PFSK-1 (cell line): ENCODE data around the gene ZFP69. TPM values are rescaled to one million over a fixed set of nuclear protein-coding genes. Genes with fewer than 3 reads are reported as not detected.

ENCODE experiments used
- FOXP2 ChIP-seq: optimal IDR thresholded peaks from 2 replicates; pipeline ENCODE3; 2011; ENCODE audit warnings: borderline replicate concordance, control low read depth, inconsistent platforms; ENCODE audit not compliant: insufficient read depth; ENCODE audit errors: extremely low read length, extremely low read depth
- POLR2AphosphoS5 ChIP-seq: IDR thresholded peaks from 2 replicates; pipeline ENCODE4 v1.6.1; 2012; ENCODE audit warnings: low read depth, mild to moderate bottlenecking, control low read depth, low read length, moderate library complexity
- SIN3A ChIP-seq: IDR thresholded peaks from 2 replicates; pipeline ENCODE4 v1.6.1; 2012; ENCODE audit warnings: mild to moderate bottlenecking, low read length, moderate library complexity, borderline replicate concordance; ENCODE audit not compliant: insufficient read depth
- TAF1 ChIP-seq: IDR thresholded peaks from 2 replicates; pipeline ENCODE4 v1.6.1; 2012; ENCODE audit warnings: low read length, control low read depth, borderline replicate concordance; ENCODE audit not compliant: insufficient read depth
- polyA plus RNA-seq: library from polyadenylated mRNA; unstranded; fragments of >200 nt; gene quantifications from one replicate; pipeline ENCODE4 v1.2.1, GENCODE V29; 2012; ENCODE audit warnings: low read depth, missing spikeins; ENCODE audit not compliant: insufficient read length
- TF ChIP-seq, protein P1 (sequence below), 2 experiments: IDR thresholded peaks; 2 replicates each; pipeline versions ENCODE4 v1.6.1 to v1.8.0; 2011 to 2012; ENCODE audit warnings: low read depth in 2 of 2, low read length in 2 of 2, control low read depth in 1 of 2, inconsistent platforms in 1 of 2, mild to moderate bottlenecking in 1 of 2, moderate library complexity in 1 of 2; ENCODE audit not compliant: insufficient read depth in 1 of 2

Gene ZFP69
- polyA plus RNA-seq, result 0.95 TPM

DNA sequence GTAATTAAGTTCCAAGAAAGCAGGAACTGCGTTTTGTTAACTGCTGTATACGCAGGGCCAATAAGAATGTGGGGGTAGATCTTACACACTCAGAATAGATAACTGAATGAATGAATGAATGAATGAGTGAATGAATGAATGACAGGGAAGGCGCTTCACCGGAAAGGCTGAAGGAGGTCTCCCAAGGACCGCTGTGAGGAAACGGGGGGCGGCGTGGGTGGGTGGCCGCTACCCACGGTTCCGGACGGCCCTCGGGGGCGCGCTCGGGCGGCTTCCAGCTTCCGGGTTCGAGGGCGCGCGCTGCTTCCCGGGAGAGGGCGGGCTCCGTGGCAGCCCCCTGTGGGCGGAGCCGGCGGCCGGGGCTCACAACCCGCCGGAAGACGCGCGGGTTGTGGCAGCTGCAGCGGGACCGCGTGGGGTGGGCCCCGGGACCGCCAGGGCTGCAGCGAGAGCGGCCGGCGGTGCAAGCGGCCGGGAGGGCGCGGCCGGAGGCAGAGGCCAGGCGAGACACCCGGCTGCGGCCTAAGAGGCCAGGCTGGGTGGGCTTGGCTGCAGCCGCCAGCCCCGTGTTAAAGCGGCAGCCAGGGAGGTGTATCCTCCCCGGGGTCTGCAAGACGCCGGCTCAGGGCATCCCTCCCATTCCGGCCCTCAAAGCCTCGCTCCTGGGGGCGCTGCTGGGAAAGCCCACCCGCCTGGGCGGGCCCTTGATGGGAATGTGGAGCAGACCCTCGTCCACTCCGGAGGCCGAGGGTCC, at the start of gene ZFP69:
TSS of gene ZFP69 (plus strand) at position 367 of the 754 bp plus-strand sequence. CDS start 2,072 bp downstream, outside the sequence.
- TF ChIP-seq SIN3A (no peak), TAF1 (peak; percentile 57; the same call in 1 of the 2 replicates), FOXP2 (peak; percentile 68), POLR2AphosphoS5 (peak; percentile 55)
- TF ChIP-seq, protein P1, sequence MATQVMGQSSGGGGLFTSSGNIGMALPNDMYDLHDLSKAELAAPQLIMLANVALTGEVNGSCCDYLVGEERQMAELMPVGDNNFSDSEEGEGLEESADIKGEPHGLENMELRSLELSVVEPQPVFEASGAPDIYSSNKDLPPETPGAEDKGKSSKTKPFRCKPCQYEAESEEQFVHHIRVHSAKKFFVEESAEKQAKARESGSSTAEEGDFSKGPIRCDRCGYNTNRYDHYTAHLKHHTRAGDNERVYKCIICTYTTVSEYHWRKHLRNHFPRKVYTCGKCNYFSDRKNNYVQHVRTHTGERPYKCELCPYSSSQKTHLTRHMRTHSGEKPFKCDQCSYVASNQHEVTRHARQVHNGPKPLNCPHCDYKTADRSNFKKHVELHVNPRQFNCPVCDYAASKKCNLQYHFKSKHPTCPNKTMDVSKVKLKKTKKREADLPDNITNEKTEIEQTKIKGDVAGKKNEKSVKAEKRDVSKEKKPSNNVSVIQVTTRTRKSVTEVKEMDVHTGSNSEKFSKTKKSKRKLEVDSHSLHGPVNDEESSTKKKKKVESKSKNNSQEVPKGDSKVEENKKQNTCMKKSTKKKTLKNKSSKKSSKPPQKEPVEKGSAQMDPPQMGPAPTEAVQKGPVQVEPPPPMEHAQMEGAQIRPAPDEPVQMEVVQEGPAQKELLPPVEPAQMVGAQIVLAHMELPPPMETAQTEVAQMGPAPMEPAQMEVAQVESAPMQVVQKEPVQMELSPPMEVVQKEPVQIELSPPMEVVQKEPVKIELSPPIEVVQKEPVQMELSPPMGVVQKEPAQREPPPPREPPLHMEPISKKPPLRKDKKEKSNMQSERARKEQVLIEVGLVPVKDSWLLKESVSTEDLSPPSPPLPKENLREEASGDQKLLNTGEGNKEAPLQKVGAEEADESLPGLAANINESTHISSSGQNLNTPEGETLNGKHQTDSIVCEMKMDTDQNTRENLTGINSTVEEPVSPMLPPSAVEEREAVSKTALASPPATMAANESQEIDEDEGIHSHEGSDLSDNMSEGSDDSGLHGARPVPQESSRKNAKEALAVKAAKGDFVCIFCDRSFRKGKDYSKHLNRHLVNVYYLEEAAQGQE (IDR thresholded peaks at IDR 0.05; ENCODE audit: insufficient read depth in 1 of 2, low read depth in 2 of 2, low read length in 2 of 2), result no peak

DNA sequence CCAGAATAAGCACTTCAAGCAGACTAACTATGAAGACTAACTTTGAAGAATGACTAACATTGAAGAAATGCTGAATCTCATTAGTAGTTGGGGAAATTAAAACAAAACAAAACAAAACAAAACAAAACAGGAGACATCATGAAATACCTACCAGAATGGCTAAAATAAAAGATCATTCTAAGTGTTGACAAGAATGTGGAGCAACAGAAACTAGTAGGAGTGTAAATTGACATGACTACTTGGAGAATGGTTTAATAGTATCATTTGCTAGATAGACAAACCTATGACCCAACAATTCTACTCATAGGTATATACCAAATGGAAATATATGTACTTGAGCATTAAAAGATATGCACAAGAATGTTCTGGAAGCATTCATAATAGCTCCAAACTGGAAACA, 45.7 kb upstream of the ZFP69 start:
- TF ChIP-seq POLR2AphosphoS5, result no peak
- TF ChIP-seq FOXP2, result no peak

DNA sequence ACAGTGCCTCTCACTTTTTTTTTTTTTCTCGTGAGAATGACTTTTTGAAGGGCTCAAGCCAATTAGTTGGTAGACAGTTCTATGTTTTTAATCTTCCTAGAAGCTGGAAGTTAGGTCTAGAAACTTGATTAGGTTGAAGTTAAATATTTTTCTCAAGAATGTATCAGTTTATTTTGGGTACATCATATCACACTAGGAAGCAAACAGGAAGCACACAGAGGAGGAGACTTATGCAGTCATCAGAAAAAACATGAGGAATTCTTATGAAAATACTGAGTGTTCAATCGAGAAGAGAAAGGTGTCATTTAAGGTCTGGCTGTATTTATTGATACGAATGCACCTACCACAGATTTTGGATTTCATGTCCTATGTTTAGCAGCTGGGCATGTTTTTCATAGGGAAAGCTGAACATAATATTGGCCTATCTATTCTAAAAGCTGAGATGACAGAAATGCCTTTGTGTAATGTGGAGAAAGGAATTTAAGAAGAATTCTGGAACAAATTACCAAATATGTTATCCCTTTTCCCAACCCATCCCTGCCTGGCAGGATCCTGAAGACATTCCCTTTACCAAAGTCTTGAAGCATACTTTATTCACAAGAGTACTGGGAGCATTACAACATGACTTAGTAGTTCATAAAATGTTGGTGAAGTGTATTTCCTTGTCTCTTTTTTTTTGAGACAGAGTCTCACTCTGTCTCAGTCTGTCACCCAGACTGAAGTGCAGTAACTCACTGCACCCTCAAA, 44.3 kb upstream of the ZFP69 start:
- TF ChIP-seq SIN3A, result no peak
- TF ChIP-seq, protein P1 (IDR thresholded peaks at IDR 0.05; ENCODE audit: insufficient read depth in 1 of 2, low read depth in 2 of 2, low read length in 2 of 2), result no peak
- no peak for TF ChIP-seq POLR2AphosphoS5

DNA sequence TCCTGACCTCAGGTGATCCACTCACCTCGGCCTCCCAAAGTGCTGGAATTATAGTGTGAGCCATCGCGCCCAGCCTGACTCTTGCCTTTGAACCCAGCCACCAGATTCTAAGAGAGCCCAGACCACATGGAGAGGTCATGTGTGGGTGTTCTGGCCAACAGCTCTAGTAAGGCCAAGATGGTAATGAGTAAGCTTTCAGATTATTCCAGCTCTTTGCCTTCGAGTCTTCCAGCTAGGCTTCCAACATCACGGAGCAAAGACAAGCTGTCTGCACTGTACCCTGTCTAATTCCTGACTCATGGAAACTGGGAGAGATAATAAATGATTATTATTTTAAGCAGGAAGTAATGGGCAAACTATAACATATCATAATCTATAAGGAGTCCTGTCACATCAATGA, 41.6 kb upstream of the ZFP69 start:
- TF ChIP-seq POLR2AphosphoS5, result no peak
- no peak for TF ChIP-seq SIN3A
- no peak for TF ChIP-seq TAF1
- TF ChIP-seq FOXP2, result no peak
- TF ChIP-seq, protein P1 (IDR thresholded peaks at IDR 0.05; ENCODE audit: insufficient read depth in 1 of 2, low read depth in 2 of 2, low read length in 2 of 2), result no peak

DNA sequence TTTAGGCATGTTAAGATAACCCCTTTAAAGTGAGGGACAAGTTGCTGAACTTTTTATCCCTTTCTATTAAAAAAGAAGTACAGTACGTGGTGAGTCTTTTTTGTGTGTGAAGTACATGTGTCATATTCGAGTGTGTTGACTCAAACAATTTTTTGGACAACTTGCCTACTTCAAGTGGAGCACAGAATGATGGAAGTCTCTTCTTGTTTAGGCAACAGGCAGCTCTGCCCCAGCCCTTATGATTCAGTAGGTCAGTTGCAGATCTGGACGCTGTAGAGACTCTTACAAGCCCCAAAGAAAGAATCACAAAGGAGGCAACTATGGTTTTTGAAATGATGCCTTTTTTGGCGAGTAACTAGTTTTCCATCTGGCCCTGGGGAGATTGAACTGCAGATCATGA, 41.2 kb upstream of the ZFP69 start:
- TF ChIP-seq SIN3A (no peak), POLR2AphosphoS5 (no peak), TAF1 (no peak), FOXP2 (no peak)
- TF ChIP-seq, protein P1 (IDR thresholded peaks at IDR 0.05; ENCODE audit: insufficient read depth in 1 of 2, low read depth in 2 of 2, low read length in 2 of 2), result no peak
